ENCODE data around the gene DDX31.

DDX31 gene

DNA sequence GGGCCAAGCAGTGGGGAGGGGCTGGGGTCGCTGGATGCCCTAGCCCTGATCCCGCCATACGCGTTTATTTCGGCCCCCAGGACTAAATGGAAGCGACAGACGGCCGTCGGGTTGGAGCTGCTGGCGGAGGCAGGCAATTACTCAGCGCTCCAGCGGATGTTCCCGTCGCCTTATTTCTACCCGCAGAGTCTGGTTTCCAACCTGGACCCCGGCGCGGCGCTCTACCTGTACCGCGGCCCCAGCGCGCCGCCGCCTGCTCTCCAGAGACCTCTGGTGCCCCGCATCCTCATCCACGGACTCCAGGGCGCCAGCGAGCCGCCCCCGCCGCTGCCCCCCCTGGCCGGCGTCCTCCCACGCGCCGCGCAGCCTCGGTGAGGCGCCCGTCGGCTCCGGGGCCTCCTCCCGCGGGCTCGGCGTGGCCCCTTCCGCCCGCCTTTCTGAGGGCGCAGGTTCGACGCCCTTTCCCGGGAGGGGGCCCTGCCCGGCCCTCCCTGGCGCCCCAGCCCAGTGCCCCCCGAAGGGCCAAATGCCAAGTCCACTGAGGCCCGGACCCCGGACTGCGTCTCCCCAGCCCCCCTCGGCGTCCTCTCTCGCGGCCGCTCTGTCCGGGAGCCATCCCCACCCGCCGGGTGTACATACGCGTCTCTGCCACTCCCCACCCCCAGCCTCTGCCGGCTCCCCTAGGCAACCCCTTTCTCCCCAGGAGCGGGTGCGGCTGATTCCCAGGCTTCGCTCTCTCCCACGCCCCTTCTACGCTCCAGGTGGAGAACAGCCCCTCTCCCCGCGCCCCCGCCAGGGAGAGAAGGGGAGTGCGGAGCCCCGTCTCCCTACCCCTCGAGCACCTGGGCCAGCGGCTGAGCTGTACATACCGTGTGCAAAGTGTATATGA lies 80.4 kb downstream of the DDX31 start:
- TF ChIP-seq MYC (IDR thresholded peaks at IDR 0.05; ENCODE audit: low read depth, low read length) (no peak), POLR2A (IDR thresholded peaks at IDR 0.05; ENCODE audit: extremely low read depth, insufficient read length) (no peak)
- TF ChIP-seq, protein P1, sequence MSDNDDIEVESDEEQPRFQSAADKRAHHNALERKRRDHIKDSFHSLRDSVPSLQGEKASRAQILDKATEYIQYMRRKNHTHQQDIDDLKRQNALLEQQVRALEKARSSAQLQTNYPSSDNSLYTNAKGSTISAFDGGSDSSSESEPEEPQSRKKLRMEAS (IDR thresholded peaks at IDR 0.05; ENCODE audit: low read depth, low read length) = no peak
- TF ChIP-seq, protein P2, sequence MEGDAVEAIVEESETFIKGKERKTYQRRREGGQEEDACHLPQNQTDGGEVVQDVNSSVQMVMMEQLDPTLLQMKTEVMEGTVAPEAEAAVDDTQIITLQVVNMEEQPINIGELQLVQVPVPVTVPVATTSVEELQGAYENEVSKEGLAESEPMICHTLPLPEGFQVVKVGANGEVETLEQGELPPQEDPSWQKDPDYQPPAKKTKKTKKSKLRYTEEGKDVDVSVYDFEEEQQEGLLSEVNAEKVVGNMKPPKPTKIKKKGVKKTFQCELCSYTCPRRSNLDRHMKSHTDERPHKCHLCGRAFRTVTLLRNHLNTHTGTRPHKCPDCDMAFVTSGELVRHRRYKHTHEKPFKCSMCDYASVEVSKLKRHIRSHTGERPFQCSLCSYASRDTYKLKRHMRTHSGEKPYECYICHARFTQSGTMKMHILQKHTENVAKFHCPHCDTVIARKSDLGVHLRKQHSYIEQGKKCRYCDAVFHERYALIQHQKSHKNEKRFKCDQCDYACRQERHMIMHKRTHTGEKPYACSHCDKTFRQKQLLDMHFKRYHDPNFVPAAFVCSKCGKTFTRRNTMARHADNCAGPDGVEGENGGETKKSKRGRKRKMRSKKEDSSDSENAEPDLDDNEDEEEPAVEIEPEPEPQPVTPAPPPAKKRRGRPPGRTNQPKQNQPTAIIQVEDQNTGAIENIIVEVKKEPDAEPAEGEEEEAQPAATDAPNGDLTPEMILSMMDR (IDR thresholded peaks at IDR 0.05; ENCODE audit: low read depth, low read length) = no peak
- H3K4me3 ChIP-seq (ENCODE audit: low read depth, low read length) = no peak overlapping the region
- no peak for DNase-seq (ENCODE audit: low read depth)

DNA sequence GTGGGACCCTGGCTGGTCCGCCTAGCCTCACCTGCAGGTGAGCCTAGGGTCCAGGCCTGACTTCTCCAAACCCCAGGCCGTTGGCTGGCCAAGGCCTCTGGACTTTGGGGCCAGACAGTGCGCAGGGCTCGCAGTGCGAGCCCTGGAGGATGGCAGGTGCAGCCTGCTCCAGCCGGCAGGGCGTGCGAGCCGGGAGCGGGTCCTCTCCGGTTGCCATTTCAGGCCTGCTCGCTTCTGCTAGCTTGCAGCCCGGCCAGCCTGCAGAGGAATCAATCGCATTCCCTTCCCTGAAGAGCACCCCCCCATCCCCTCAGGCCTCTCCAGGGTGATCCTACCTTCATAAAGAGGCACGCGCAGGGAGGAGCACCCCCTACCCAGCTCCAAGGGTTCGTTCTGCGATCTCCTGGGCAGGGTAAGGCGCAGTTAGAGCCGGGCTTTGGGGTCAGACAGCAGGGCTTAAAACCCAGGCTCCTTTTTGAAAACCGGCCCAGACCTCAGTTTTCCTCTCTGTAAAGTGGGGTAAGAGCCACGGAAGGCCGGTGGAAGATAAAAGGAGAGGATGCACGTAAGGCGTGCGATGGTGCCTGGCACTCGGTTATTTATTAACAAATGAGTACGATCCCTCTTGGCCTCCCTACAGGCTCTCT lies 81.2 kb downstream of the DDX31 start:
- no peak for DNase-seq (ENCODE audit: low read depth)
- TF ChIP-seq, protein P1 (IDR thresholded peaks at IDR 0.05; ENCODE audit: low read depth, low read length) = no peak
- TF ChIP-seq, protein P2 (IDR thresholded peaks at IDR 0.05; ENCODE audit: low read depth, low read length) = no peak
- TF ChIP-seq POLR2A (IDR thresholded peaks at IDR 0.05; ENCODE audit: extremely low read depth, insufficient read length) (no peak), MYC (IDR thresholded peaks at IDR 0.05; ENCODE audit: low read depth, low read length) (no peak)
- no peak overlapping the region for H3K4me3 ChIP-seq (ENCODE audit: low read depth, low read length)

DNA sequence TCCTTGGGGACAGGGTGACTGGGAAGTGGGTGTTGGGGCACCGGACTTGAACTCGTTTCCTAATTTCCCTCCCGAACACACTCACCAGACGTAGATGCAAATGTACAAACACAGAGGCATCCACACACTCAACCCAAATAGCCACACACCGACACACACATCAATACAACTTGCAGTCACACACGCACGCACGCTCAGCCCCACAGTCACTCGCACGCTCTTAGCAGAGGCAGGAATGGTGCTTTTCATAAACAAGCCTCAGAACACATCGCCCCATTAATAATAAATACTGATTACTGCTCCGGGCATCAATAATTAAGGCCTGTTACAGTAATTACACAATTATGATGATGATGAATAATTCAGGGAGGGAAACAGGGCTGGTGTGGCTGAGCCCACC lies 81.7 kb downstream of the DDX31 start:
- no peak for TF ChIP-seq MYC (IDR thresholded peaks at IDR 0.05; ENCODE audit: low read depth, low read length)
- TF ChIP-seq POLR2A (IDR thresholded peaks at IDR 0.05; ENCODE audit: extremely low read depth, insufficient read length) = no peak
- no peak for DNase-seq (ENCODE audit: low read depth)

DNA sequence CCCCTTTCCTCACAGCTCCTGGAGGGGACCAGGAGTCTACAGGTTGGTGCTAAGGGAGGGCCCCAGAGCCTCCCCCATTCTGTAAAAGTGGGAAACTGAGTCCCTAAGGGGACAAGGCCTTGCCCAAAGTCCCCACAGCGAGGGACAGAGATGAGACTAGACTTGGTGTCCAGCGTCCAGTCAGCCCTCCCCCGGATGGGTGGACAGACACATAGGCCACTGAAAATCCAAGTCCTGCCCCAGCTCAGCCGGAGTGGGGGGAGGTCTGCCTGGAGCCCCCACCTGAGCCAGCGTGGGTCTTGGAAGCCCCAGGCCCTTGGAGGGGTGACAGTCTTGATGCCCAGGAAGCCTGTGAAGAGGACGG lies 82.2 kb downstream of the DDX31 start:
- H3K4me3 ChIP-seq (ENCODE audit: low read depth, low read length) = no peak overlapping the region
- DNase-seq (ENCODE audit: low read depth) = no peak
- TF ChIP-seq POLR2A (IDR thresholded peaks at IDR 0.05; ENCODE audit: extremely low read depth, insufficient read length) (no peak), MYC (IDR thresholded peaks at IDR 0.05; ENCODE audit: low read depth, low read length) (no peak)
- TF ChIP-seq, protein P2 (IDR thresholded peaks at IDR 0.05; ENCODE audit: low read depth, low read length) = no peak
- TF ChIP-seq, protein P1 (IDR thresholded peaks at IDR 0.05; ENCODE audit: low read depth, low read length) = no peak

More for the DNA sequence above, 81.7 kb downstream of the DDX31 start:
- H3K4me3 ChIP-seq (ENCODE audit: low read depth, low read length) = no peak overlapping the region

DNA sequence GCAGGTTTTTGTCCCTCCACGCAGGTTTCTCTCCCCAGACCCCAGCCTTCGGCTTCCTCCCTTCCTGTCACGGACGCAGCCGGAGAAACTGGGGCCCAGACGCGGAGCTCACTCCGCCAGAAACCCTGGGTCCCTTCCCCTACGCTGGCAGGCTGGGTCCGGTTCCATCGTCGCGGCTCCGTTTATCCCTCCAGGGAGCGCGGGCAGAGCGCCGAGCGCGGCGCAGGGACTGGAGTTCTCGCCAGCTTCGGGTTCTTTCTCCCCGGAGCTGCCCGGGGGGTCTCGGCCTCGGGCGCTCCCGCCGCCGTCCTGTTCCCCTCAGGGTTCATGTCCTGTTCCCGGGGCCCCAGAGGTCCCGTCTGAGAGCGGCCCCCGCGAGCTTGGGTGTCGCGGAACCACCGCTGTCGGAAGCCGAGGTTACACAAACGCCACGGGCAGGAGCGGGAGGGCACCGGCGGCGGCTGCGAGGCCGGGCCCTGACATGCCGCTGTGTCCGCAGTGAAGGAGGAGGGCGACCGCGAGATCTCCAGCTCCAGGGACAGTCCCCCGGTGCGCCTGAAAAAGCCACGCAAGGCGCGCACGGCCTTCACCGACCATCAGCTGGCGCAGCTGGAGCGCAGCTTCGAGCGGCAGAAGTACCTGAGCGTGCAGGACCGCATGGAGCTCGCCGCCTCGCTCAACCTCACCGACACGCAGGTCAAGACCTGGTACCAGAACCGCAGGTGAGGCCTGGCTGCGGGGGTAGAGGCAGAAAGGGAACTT lies 82.8 kb downstream of the DDX31 start:
- no peak for DNase-seq (ENCODE audit: low read depth)
- H3K4me3 ChIP-seq (ENCODE audit: low read depth, low read length) = no peak overlapping the region
- TF ChIP-seq, protein P2 (IDR thresholded peaks at IDR 0.05; ENCODE audit: low read depth, low read length) = no peak
- TF ChIP-seq, protein P1 (IDR thresholded peaks at IDR 0.05; ENCODE audit: low read depth, low read length) = no peak
- TF ChIP-seq POLR2A (IDR thresholded peaks at IDR 0.05; ENCODE audit: extremely low read depth, insufficient read length) (no peak), MYC (IDR thresholded peaks at IDR 0.05; ENCODE audit: low read depth, low read length) (no peak)

All from NB4 (cell line).